HCT116 (cell line): ENCODE results near the gene WSCD1. TPM values are rescaled to one million over a fixed set of nuclear protein-coding genes. Genes with fewer than 3 reads are reported as not detected.

Experiments used
- ATAC-seq: fragments of 200-7000 bp; cut with Tn5 transposase; 2 replicates; pipeline ENCODE4 v1.9.1; 2020; ENCODE audit warnings: mild to moderate bottlenecking, moderate library complexity
- BruUV-seq: library from RNA; stranded (reverse); fragments of 400-500 nt; replicated peaks from 2 replicates; lab custom pipeline; 2021; lab: Mats Ljungman, UMichigan
- CTCF ChIA-PET: fragments of 300-600 bp; sonication (Branson Sonifier 250); formaldehyde crosslinking; loops from one replicate; lab custom pipeline; 2021; ENCODE audit warnings: antibody characterized with exemption; lab: Charles Lee
- POLR2A ChIA-PET: fragments of 300-600, 350-600 bp; sonication (Branson Sonifier 250); formaldehyde crosslinking; loops from one replicate; lab custom pipeline; 2021; ENCODE audit warnings: antibody characterized with exemption; lab: Charles Lee
- RAD21 ChIA-PET, 2 experiments: fragments of 300-600 bp; sonication (Branson Sonifier 250); formaldehyde crosslinking; loops; one replicate each; lab custom pipeline; 2023; ENCODE audit warnings: low total read pairs in 2 of 2; ENCODE audit not compliant: uncharacterized antibody in 2 of 2, unreplicated experiment in 2 of 2, low non-redundant PET in 1 of 2; lab: Charles Lee
- DNase-seq: peaks from one replicate; pipeline ENCODE4 v3.0.0-alpha.2; 2010; ENCODE audit warnings: low read depth, low spot score
- H2AFZ ChIP-seq: fragments of 200-600 bp; shearing (Covaris generic), sonication (generic); 2 replicates; pipeline ENCODE4 v1.6.1; 2017; ENCODE audit warnings: low read depth, mixed run types, mixed read lengths, antibody characterized with exemption, low read length; ENCODE audit not compliant: poor library complexity, severe bottlenecking
- H3K27ac ChIP-seq: 2 replicates; pipeline ENCODE4 v1.5.1; 2012; ENCODE audit warnings: low read depth, low read length
- H3K27me3 ChIP-seq: fragments of 200-600 bp; sonication (generic); 2 replicates; pipeline ENCODE4 v1.6.1; 2016; ENCODE audit warnings: mixed run types, low read length, mixed read lengths; ENCODE audit not compliant: insufficient read depth
- H3K36me3 ChIP-seq, 2 experiments: fragments of 200-500 bp in 1 of 2; fragments of 200-600 bp in 1 of 2; sonication (Bioruptor generic) in 1 of 2; sonication (generic) in 1 of 2; 2 replicates each; pipeline versions ENCODE4 v1.5.1 to v1.6.1; 2014 to 2016; ENCODE audit warnings: low read length in 2 of 2, inconsistent platforms in 1 of 2, mixed read lengths in 1 of 2, mixed run types in 1 of 2; ENCODE audit not compliant: insufficient read depth in 2 of 2, control insufficient read depth in 1 of 2
- H3K4me1 ChIP-seq, 2 experiments: fragments of 200-600 bp in 1 of 2; sonication (generic) in 1 of 2; 2 replicates each; pipeline versions ENCODE4 v1.5.1 to v1.6.1; 2012 to 2017; ENCODE audit warnings: low read length in 2 of 2, inconsistent platforms in 1 of 2, mild to moderate bottlenecking in 1 of 2, mixed read lengths in 1 of 2, mixed run types in 1 of 2, moderate library complexity in 1 of 2; ENCODE audit not compliant: insufficient read depth in 2 of 2, control insufficient read depth in 1 of 2
- H3K4me2 ChIP-seq: fragments of 200-600 bp; sonication (generic); 2 replicates; pipeline ENCODE4 v1.6.1; 2017; ENCODE audit warnings: mixed run types, low read length, mixed read lengths
- H3K4me3 ChIP-seq, 2 experiments: fragments of 200-600 bp in 1 of 2; sonication (generic) in 1 of 2; replicated peaks in 1 of 2; 2 replicates each; pipeline ENCODE4 v1.5.1; 2011 to 2016; ENCODE audit warnings: low read length in 2 of 2, control low read depth in 1 of 2, low read depth in 1 of 2, mild to moderate bottlenecking in 1 of 2, mixed read lengths in 1 of 2, mixed run types in 1 of 2
- H3K79me2 ChIP-seq: fragments of 200-600 bp; sonication (generic); 2 replicates; pipeline ENCODE4 v1.6.1; 2017; ENCODE audit warnings: mild to moderate bottlenecking, mixed run types, low read length, moderate library complexity, mixed read lengths; ENCODE audit not compliant: insufficient read depth
- H3K9ac ChIP-seq: fragments of 200-600 bp; sonication (generic); 2 replicates; pipeline ENCODE4 v1.6.1; 2016; ENCODE audit warnings: low read length, mixed read lengths
- H3K9me2 ChIP-seq: fragments of 200-600 bp; sonication (generic), shearing (Covaris generic); 2 replicates; pipeline ENCODE4 v1.6.1; 2017; ENCODE audit warnings: mixed run types, mild to moderate bottlenecking, moderate library complexity; ENCODE audit not compliant: insufficient read depth
- H3K9me3 ChIP-seq, 2 experiments: fragments of 200-500 bp in 1 of 2; fragments of 200-600 bp in 1 of 2; sonication (Bioruptor generic) in 1 of 2; sonication (generic) in 1 of 2; 2 replicates each; pipeline ENCODE4 v1.6.1; 2014 to 2017; ENCODE audit warnings: low read length in 2 of 2, mixed read lengths in 2 of 2, inconsistent platforms in 1 of 2, low read depth in 1 of 2, mild to moderate bottlenecking in 1 of 2, mixed run types in 1 of 2, moderate library complexity in 1 of 2; ENCODE audit not compliant: control insufficient read depth in 1 of 2, insufficient read depth in 1 of 2
- H4K20me1 ChIP-seq: fragments of 200-600 bp; sonication (generic), shearing (Covaris generic); 2 replicates; pipeline ENCODE4 v1.6.1; 2017; ENCODE audit warnings: mixed run types, mild to moderate bottlenecking, moderate library complexity; ENCODE audit not compliant: insufficient read depth
- ATF3 ChIP-seq: IDR thresholded peaks from 2 replicates; pipeline ENCODE4 v1.6.1; 2012
- CBX3 ChIP-seq: IDR thresholded peaks from 2 replicates; pipeline ENCODE4 v1.6.1; 2012; ENCODE audit warnings: low read depth
- EGR1 ChIP-seq: IDR thresholded peaks from 2 replicates; pipeline ENCODE4 v1.6.1; 2012; ENCODE audit warnings: low read depth
- EZH2 ChIP-seq: fragments of 200-600 bp; sonication (generic); IDR thresholded peaks from 2 replicates; pipeline ENCODE4 v1.6.1; 2017; ENCODE audit warnings: antibody characterized with exemption, mixed run types
- EZH2phosphoT487 ChIP-seq: fragments of 200-600 bp; IDR thresholded peaks from 2 replicates; pipeline ENCODE4 v1.6.1; 2018; ENCODE audit warnings: antibody characterized with exemption, borderline replicate concordance
- FOSL1 ChIP-seq: IDR thresholded peaks from 2 replicates; pipeline ENCODE4 v1.6.1; 2012; ENCODE audit warnings: low read depth
- JUND ChIP-seq: IDR thresholded peaks from 2 replicates; pipeline ENCODE4 v1.6.1; 2012
- POLR2A ChIP-seq: IDR thresholded peaks from 2 replicates; pipeline ENCODE4 v1.7.0; 2011; ENCODE audit warnings: borderline replicate concordance; ENCODE audit not compliant: insufficient read depth, insufficient read length; ENCODE audit errors: extremely low read depth
- POLR2AphosphoS5 ChIP-seq: IDR thresholded peaks from 2 replicates; pipeline ENCODE4 v1.6.1; 2011; ENCODE audit warnings: mild to moderate bottlenecking, low read depth, low read length, moderate library complexity
- REST ChIP-seq: IDR thresholded peaks from 2 replicates; pipeline ENCODE4 v1.6.1; 2012; ENCODE audit warnings: low read depth
- SIN3A ChIP-seq: IDR thresholded peaks from 2 replicates; pipeline ENCODE4 v1.6.1; 2012; ENCODE audit warnings: low read depth
- SP1 ChIP-seq: IDR thresholded peaks from 2 replicates; pipeline ENCODE4 v1.6.1; 2012; ENCODE audit warnings: low read depth
- TCF7L2 ChIP-seq: IDR thresholded peaks from 2 replicates; pipeline ENCODE4 v1.7.0; 2011; ENCODE audit warnings: borderline replicate concordance, inconsistent platforms; ENCODE audit not compliant: insufficient read depth, insufficient read length; ENCODE audit errors: extremely low read depth
- YY1 ChIP-seq: IDR thresholded peaks from 2 replicates; pipeline ENCODE4 v1.6.1; 2011; ENCODE audit warnings: low read length, low read depth, moderate library complexity, mild to moderate bottlenecking; ENCODE audit not compliant: insufficient replicate concordance; ENCODE audit errors: extremely low read depth
- ZFX ChIP-seq: fragments of 450-650 bp; IDR thresholded peaks from 2 replicates; pipeline ENCODE4 v1.6.1; 2017
- ZNF274 ChIP-seq: fragments of 200-500 bp; sonication (Bioruptor generic); IDR thresholded peaks from 2 replicates; pipeline ENCODE4 v1.6.1; 2014; ENCODE audit warnings: mild to moderate bottlenecking, low read depth, low read length, inconsistent platforms
- intact Hi-C: fragments of 100-400 bp; cut with micrococcal nuclease; formaldehyde crosslinking; loops from 2 replicates; pipeline ENCODE4 v1.10.0; 2022
- total RNA-seq: library from RNA; stranded (reverse); gene quantifications from one replicate; pipeline ENCODE4 v1.2.1, GENCODE V29; 2021; ENCODE audit not compliant: unreplicated experiment
- TF ChIP-seq, protein P1 (sequence below): IDR thresholded peaks from 2 replicates; pipeline ENCODE4 v1.6.1; 2011; ENCODE audit warnings: mild to moderate bottlenecking, low read length, moderate library complexity; ENCODE audit not compliant: insufficient replicate concordance; ENCODE audit errors: extremely low read depth
- TF ChIP-seq, protein P2 (sequence below): IDR thresholded peaks from 2 replicates; pipeline ENCODE4 v1.6.1; 2012
- TF ChIP-seq, protein P3 (sequence below), 3 experiments: fragments of 200-600 bp in 1 of 3; sonication (generic) in 1 of 3; IDR thresholded peaks in 2 of 3; conservative IDR thresholded peaks in 1 of 3; 2 replicates each; pipeline ENCODE4 v1.5.1; 2012 to 2017; ENCODE audit warnings: low read depth in 2 of 3, low read length in 2 of 3, antibody characterized with exemption in 1 of 3, borderline replicate concordance in 1 of 3, control low read depth in 1 of 3, mild to moderate bottlenecking in 1 of 3, mixed read lengths in 1 of 3, mixed run types in 1 of 3, moderate library complexity in 1 of 3; ENCODE audit not compliant: insufficient read depth in 1 of 3

The WSCD1 gene
- total RNA-seq, 1 experiment from 2014 or later: 0.15 TPM

GRCh38 chr17:6153375-6153774 lies 83.2 kb downstream of the WSCD1 start:
- BruUV-seq: no TSS peak
- no peaks in the 10 kb centered on the region for H4K20me1 ChIP-seq
- RAD21 ChIA-PET: no interaction called here
- H3K9me3 ChIP-seq: no peaks in the 10 kb centered on the region
- no peak overlapping the region for H3K27ac ChIP-seq
- TF ChIP-seq, protein P1, sequence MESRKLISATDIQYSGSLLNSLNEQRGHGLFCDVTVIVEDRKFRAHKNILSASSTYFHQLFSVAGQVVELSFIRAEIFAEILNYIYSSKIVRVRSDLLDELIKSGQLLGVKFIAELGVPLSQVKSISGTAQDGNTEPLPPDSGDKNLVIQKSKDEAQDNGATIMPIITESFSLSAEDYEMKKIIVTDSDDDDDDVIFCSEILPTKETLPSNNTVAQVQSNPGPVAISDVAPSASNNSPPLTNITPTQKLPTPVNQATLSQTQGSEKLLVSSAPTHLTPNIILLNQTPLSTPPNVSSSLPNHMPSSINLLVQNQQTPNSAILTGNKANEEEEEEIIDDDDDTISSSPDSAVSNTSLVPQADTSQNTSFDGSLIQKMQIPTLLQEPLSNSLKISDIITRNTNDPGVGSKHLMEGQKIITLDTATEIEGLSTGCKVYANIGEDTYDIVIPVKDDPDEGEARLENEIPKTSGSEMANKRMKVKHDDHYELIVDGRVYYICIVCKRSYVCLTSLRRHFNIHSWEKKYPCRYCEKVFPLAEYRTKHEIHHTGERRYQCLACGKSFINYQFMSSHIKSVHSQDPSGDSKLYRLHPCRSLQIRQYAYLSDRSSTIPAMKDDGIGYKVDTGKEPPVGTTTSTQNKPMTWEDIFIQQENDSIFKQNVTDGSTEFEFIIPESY: no peak
- TF ChIP-seq SIN3A: no peak
- TF ChIP-seq, protein P2, sequence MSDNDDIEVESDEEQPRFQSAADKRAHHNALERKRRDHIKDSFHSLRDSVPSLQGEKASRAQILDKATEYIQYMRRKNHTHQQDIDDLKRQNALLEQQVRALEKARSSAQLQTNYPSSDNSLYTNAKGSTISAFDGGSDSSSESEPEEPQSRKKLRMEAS: no peak
- TF ChIP-seq JUND: no peak
- no peak for TF ChIP-seq FOSL1
- TF ChIP-seq ZFX: no peak
- no peak for TF ChIP-seq CBX3
- no peak for TF ChIP-seq EZH2phosphoT487
- no peak for TF ChIP-seq POLR2A
- TF ChIP-seq, protein P3, sequence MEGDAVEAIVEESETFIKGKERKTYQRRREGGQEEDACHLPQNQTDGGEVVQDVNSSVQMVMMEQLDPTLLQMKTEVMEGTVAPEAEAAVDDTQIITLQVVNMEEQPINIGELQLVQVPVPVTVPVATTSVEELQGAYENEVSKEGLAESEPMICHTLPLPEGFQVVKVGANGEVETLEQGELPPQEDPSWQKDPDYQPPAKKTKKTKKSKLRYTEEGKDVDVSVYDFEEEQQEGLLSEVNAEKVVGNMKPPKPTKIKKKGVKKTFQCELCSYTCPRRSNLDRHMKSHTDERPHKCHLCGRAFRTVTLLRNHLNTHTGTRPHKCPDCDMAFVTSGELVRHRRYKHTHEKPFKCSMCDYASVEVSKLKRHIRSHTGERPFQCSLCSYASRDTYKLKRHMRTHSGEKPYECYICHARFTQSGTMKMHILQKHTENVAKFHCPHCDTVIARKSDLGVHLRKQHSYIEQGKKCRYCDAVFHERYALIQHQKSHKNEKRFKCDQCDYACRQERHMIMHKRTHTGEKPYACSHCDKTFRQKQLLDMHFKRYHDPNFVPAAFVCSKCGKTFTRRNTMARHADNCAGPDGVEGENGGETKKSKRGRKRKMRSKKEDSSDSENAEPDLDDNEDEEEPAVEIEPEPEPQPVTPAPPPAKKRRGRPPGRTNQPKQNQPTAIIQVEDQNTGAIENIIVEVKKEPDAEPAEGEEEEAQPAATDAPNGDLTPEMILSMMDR (IDR thresholded peaks at IDR 0.05 in 2 of 3, conservative IDR thresholded peaks at IDR 0.05 in 1 of 3; ENCODE audit: borderline replicate concordance in 1 of 3, insufficient read depth in 1 of 3, low read depth in 2 of 3, low read length in 2 of 3): no peak
- no peak for TF ChIP-seq REST
- TF ChIP-seq ZNF274: no peak
- no peak for TF ChIP-seq SP1
- TF ChIP-seq ATF3: no peak
- TF ChIP-seq EGR1: no peak
- no peak for TF ChIP-seq TCF7L2
- no peak for TF ChIP-seq YY1
- no peak for TF ChIP-seq EZH2
- TF ChIP-seq POLR2AphosphoS5: no peak
- TF ChIP-seq, all 23 proteins: peak for 0
- ChIA-PET CTCF (no interaction called here), POLR2A (no interaction called here)
- DNase-seq: no peak
- intact Hi-C loops: no loop called here
- peaks cover 41% of the 10 kb centered on the region for H3K27me3 ChIP-seq
- no peak overlapping the region for H3K4me2 ChIP-seq
- H3K4me3 ChIP-seq: no peak overlapping the region
- no peak overlapping the region for H2AFZ ChIP-seq
- no peaks in the 10 kb centered on the region for H3K79me2 ChIP-seq
- H3K9ac ChIP-seq: no peak overlapping the region
- no peaks in the 10 kb centered on the region for H3K9me2 ChIP-seq
- no peaks in the 10 kb centered on the region for H3K4me1 ChIP-seq
- no peaks in the 10 kb centered on the region for H3K36me3 ChIP-seq
- no peak for ATAC-seq
